CD4-positive, alpha-beta T cell (primary cell): ENCODE measurements around the gene EXOC3. TPM values are rescaled to one million over a fixed set of nuclear protein-coding genes. Genes with fewer than 3 reads are reported as not detected.
"Not testable (repeated sequence)": the region's sequence is repeated elsewhere in the genome, so short reads cannot be mapped to it uniquely, and the experiment has no call there.

Experiments used
- ATAC-seq: fragments of 200-7000 bp; cut with Tn5 transposase; one replicate; pipeline ENCODE4 v1.10.0; 2022; ENCODE audit warnings: mild to moderate bottlenecking; ENCODE audit not compliant: poor library complexity
- CTCF ChIA-PET: fragments of 350-600 bp; sonication (Branson Sonifier 250); formaldehyde crosslinking; loops from one replicate; lab custom pipeline; 2021; ENCODE audit warnings: antibody characterized with exemption, inconsistent platforms; lab: Charles Lee
- POLR2A ChIA-PET: fragments of 350-600 bp; sonication (Branson Sonifier 250); formaldehyde crosslinking; loops from one replicate; lab custom pipeline; 2021; ENCODE audit warnings: antibody characterized with exemption, inconsistent platforms; lab: Charles Lee
- DNase-seq, 14 experiments: peaks; one replicate each; pipeline ENCODE4 v3.0.0-alpha.2; 2013 to 2020; ENCODE audit warnings: mixed read lengths in 2 of 14
- H3K27ac ChIP-seq, 2 donors: one replicate each; pipeline versions ENCODE4 v1.5.1 to v1.7.0; 2013; ENCODE audit warnings: low read length in 2 of 2, low read depth in 1 of 2, mild to moderate bottlenecking in 1 of 2
- H3K27me3 ChIP-seq, 2 experiments: 1 replicate in 1 of 2; 2 replicates in 1 of 2; pipeline versions ENCODE4 v1.6.1 to v1.7.0; 2013; ENCODE audit warnings: low read length in 2 of 2, control low read depth in 1 of 2, mild to moderate bottlenecking in 1 of 2, moderate library complexity in 1 of 2; ENCODE audit not compliant: insufficient read depth in 2 of 2, control insufficient read depth in 1 of 2
- H3K36me3 ChIP-seq: one replicate; pipeline ENCODE4 v1.6.1; 2013; ENCODE audit warnings: low read length, control low read depth; ENCODE audit not compliant: insufficient read depth
- H3K4me1 ChIP-seq: one replicate; pipeline ENCODE4 v1.6.1; 2013; ENCODE audit warnings: low read length, control low read depth; ENCODE audit not compliant: insufficient read depth
- H3K4me3 ChIP-seq: one replicate; pipeline ENCODE4 v1.5.1; 2013; ENCODE audit warnings: mild to moderate bottlenecking, low read length, moderate library complexity
- H3K9me3 ChIP-seq, 2 experiments: 1 replicate in 1 of 2; 2 replicates in 1 of 2; pipeline versions ENCODE4 v1.6.1 to v1.7.0; 2013; ENCODE audit warnings: low read length in 2 of 2, mild to moderate bottlenecking in 2 of 2, control low read depth in 1 of 2, moderate library complexity in 1 of 2; ENCODE audit not compliant: control insufficient read depth in 1 of 2, insufficient read depth in 1 of 2
- H3K27ac Mint-ChIP-seq: one replicate; pipeline ENCODE4 v1.8.0; 2020; ENCODE audit warnings: mixed read lengths
- H3K27me3 Mint-ChIP-seq: one replicate; pipeline ENCODE4 v1.8.0; 2021; ENCODE audit warnings: mixed read lengths
- H3K36me3 Mint-ChIP-seq: one replicate; pipeline ENCODE4 v1.8.0; 2021; ENCODE audit warnings: low read depth, mixed read lengths
- H3K4me1 Mint-ChIP-seq: one replicate; pipeline ENCODE4 v1.8.0; 2021; ENCODE audit warnings: low read depth, mixed read lengths
- H3K4me3 Mint-ChIP-seq: one replicate; pipeline ENCODE4 v1.8.0; 2020; ENCODE audit warnings: mild to moderate bottlenecking, mixed read lengths
- H3K9me3 Mint-ChIP-seq: one replicate; pipeline ENCODE4 v1.8.0; 2020; ENCODE audit warnings: mixed read lengths
- intact Hi-C, 2 experiments: fragments of 100-400 bp; cut with DNase I in 1 of 2; cut with micrococcal nuclease in 1 of 2; formaldehyde crosslinking; loops; one replicate each; pipeline versions ENCODE4 v1.15.1 to v1.9.0; 2023 to 2025; cut with DNase I, micrococcal nuclease
- total RNA-seq, 174 experiments: library from RNA in 2 of 174; stranded (reverse) in 2 of 174; gene quantifications; one replicate each; pipeline ENCODE4 v1.2.3 and lab custom pipeline; 2021 to 2026
- TF ChIP-seq, protein P1 (sequence below): fragments of 200-600 bp; IDR thresholded peaks from one replicate; pipeline ENCODE4 v1.8.0; 2022; ENCODE audit warnings: antibody characterized with exemption, mild to moderate bottlenecking

The EXOC3 gene
- total RNA-seq, 2 experiments from 2014 or later = 82.4 to 84.1 TPM

DNA sequence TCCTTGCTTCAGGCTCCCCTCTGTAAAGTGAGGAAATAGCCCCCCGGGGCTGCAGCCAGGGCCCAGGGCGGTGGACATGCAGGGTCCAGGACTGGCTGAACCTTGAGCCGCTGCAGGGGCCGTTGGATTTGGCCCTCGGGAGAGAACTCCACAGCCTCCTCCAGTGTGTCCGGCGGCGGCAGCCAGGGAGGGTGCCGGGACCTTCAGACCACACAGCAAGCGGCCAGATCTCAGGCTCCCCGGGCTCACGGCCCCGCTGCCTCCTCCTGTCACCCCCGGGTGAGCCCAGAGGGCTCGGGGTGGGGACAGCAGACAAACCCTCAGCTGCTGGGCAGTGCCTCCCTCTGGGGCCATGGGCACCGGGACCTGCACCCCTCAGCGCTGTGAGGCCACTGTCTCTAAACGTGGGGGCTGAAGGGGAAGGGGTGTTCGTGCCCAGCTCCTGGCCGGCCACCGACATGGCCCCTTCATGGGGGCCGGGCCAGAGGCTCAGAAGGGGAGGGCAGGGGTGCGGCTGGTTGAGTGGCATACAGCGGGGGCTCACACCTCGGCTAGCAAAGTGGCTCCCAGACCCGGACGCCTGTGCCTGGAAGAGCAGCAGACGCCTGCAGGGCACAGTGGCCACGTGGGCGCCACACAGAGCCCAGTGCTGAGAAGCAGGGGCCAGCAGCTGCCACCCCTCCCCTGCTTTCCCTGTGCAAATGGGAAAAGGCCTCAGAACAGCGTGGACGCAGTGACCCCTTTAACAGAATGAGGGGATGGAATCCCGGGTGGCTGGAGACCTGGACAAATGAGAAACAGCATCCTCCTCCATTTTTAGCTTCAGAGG is 61.6 kb downstream of the EXOC3 start:
- Histone ChIP-seq H3K36me3 (no peaks in the 10 kb centered on the region), H3K4me3 (no peak overlapping the region), H3K9me3 (peaks cover 0 to 28% of the 10 kb centered on the region in 2 experiments), H3K27me3 (peaks cover 11 to 14% of the 10 kb centered on the region in 2 experiments), H3K4me1 (peaks cover 11% of the 10 kb centered on the region), H3K27ac (no peak overlapping the region)
- ATAC-seq = no peak
- H3K4me1 Mint-ChIP-seq = no peaks in the 10 kb centered on the region
- intact Hi-C loops = no loop called here
- peaks cover 15% of the 10 kb centered on the region for H3K27me3 Mint-ChIP-seq
- ChIA-PET POLR2A (no interaction called here), CTCF (no interaction called here)
- H3K4me3 Mint-ChIP-seq = no peak overlapping the region
- no peak for DNase-seq
- TF ChIP-seq, protein P1, sequence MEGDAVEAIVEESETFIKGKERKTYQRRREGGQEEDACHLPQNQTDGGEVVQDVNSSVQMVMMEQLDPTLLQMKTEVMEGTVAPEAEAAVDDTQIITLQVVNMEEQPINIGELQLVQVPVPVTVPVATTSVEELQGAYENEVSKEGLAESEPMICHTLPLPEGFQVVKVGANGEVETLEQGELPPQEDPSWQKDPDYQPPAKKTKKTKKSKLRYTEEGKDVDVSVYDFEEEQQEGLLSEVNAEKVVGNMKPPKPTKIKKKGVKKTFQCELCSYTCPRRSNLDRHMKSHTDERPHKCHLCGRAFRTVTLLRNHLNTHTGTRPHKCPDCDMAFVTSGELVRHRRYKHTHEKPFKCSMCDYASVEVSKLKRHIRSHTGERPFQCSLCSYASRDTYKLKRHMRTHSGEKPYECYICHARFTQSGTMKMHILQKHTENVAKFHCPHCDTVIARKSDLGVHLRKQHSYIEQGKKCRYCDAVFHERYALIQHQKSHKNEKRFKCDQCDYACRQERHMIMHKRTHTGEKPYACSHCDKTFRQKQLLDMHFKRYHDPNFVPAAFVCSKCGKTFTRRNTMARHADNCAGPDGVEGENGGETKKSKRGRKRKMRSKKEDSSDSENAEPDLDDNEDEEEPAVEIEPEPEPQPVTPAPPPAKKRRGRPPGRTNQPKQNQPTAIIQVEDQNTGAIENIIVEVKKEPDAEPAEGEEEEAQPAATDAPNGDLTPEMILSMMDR = no peak
- no peaks in the 10 kb centered on the region for H3K36me3 Mint-ChIP-seq
- H3K27ac Mint-ChIP-seq = no peak overlapping the region
- H3K9me3 Mint-ChIP-seq = no peaks in the 10 kb centered on the region

DNA sequence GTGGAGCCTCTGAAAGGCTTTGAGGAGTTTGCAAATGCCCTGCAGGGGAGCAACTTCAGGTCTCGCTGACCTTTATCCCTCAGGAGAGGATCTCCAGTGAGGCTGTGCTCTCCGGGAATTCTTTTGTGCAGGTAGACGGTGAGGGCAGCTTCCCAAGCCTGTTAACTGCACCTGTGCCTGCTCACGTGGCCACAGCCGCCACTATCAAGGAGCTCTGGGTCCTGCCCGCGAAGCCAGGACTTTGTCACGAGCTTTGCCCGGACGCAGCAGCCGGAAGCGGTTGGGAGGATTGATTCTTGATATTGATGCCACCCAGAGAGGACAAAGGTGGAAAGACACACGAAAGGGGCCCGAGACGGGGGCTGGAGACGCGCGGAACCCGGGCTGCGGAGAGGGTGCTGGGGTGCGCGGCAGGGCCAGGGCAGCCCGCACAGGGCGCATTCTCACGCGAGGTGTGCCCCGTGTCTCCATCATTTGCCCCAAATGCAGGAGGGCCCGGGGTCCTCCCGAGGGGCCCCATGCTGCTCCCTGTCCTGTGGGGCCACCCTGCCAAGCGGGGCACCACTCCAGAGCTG is 63.1 kb downstream of the EXOC3 start:
- peaks cover 8% of the 10 kb centered on the region for H3K27me3 Mint-ChIP-seq
- DNase-seq = no peak

DNA sequence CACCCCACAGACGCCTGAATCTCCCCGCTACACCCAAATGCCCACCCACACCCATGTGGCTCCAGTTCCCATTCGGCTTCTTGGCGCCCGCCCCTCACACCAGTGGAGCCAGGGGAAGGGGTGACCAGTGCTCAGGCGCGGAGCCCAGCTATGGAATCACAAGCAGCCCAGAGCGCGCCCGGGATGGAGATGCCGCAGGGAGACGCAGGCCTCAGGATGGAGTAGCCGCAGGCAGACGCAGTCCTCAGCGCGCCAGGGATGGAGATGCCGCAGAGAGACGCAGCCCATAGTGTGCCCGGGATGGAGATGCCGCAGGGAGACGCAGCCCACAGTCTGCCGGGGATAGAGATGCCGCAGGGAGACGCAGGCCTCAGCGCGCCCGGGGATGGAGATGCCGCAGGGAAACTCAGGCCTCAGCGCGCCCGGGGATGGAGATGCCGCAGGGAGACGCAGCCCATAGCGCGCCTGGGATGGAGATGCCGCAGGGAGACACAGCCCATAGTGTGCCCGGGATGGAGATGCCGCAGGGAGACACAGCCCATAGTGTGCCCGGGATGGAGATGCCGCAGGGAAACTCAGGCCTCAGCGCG is 65.1 kb downstream of the EXOC3 start:
- CTCF ChIA-PET, H3K4me1 Mint-ChIP-seq, DNase-seq, intact Hi-C loops, H3K27ac ChIP-seq, H3K9me3 Mint-ChIP-seq, H3K4me1 ChIP-seq, H3K4me3 ChIP-seq, ATAC-seq, H3K36me3 Mint-ChIP-seq, H3K27me3 ChIP-seq, POLR2A ChIA-PET, H3K36me3 ChIP-seq, H3K4me3 Mint-ChIP-seq, H3K27ac Mint-ChIP-seq, H3K27me3 Mint-ChIP-seq: not testable (repeated sequence)
- H3K9me3 ChIP-seq = peaks cover 0 to 18% of the 10 kb centered on the region in 2 experiments

More for the DNA sequence above, 63.1 kb downstream of the EXOC3 start:
- Mint-ChIP-seq H3K4me3 (no peak overlapping the region), H3K4me1 (no peaks in the 10 kb centered on the region), H3K9me3 (no peaks in the 10 kb centered on the region), H3K27ac (no peak overlapping the region), H3K36me3 (no peaks in the 10 kb centered on the region)
- intact Hi-C loops = no loop called here
- ChIA-PET CTCF (no interaction called here), POLR2A (no interaction called here)
- no peak overlapping the region for H3K27ac ChIP-seq
- no peak for ATAC-seq
- H3K4me1 ChIP-seq = peaks cover 11% of the 10 kb centered on the region
- peaks cover 0 to 21% of the 10 kb centered on the region in 2 experiments for H3K9me3 ChIP-seq
- peaks cover 7 to 14% of the 10 kb centered on the region in 2 experiments for H3K27me3 ChIP-seq
- no peak overlapping the region for H3K4me3 ChIP-seq
- no peaks in the 10 kb centered on the region for H3K36me3 ChIP-seq
- TF ChIP-seq, protein P1 = no peak
